ENCODE results near the gene RNF166. TPM values are rescaled to one million over a fixed set of nuclear protein-coding genes. Genes with fewer than 3 reads are reported as not detected.

Gene RNF166
- total and polyA plus RNA-seq, 11 donors, result 9.3 to 28.5 (median 15.4) TPM

DNA sequence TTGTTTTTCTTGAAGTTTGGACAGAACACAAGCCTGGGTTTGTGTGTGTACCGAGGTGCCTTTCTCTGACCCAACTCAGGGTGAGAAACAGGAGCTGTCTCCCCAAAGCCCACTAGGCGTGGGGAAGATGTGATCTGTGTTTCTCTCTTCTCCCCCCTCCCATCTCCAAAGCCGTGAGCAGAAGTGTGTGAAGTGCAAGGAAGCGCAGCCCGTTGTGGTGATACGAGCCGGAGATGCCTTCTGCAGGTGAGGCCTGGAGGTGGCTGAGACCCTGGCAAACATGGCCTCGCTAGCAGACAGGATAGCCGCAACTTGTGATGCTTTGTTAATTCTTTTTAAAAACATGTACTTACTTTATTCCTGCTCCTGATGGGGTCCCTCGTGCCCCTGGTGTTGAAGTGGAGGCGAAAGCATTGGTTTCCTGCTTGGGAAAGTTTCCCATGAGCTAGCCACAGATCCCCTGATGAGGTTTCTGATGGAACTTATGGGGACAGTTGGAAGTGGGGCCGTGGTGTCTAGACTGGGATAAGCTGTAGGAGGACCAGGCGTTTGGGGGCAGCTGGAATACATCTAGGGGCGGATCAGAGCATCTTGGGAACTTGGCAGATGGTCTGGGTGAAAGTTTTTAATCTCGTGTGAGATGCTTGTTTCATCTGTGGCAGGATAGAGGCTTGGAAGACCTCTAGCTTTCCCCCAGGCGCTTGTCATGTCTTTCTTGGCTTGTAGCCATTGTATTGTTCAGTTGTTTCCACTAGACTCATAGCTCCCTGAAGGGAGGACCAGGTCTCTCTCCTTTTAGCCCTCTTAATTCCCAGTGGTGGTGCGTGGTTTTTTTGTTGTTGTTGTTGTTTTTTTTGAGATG lies 988 bp upstream of the RNF166 start:
- Histone ChIP-seq H3K4me1 (peaks cover 0 to 51% (median 41%) of the 10 kb centered on the region in 12 donors), H3K9me3 (no peaks in the 10 kb centered on the region), H3K4me3 (peak overlapping the region; percentile 76 to 100 (median 97)), H3K36me3 (peaks cover 0 to 10% (median 0%) of the 10 kb centered on the region in 9 donors), H3K27ac (peak overlapping the region in 10 of 12 donors; percentile 74 to 97 (median 86)), H3K27me3 (no peaks in the 10 kb centered on the region)
- DNase-seq (no peak), ATAC-seq (no peak)
- 34 to 44% (median 37%) methylated on average over 17 of the region's 17 CpGs for WGBS, 4 donors
- intact Hi-C loops (cut with DNase I), result loop anchor here in 6 of 10 donors (1.0 to 10.0 kb wide), 6 partner anchors 45 to 252 kb away; partner anchors contain the start of genes ZC3H18 (in 4 of the 6), MVD (in 1 of the 6) and ZFPM1 (in 1 of the 6)
- no peak for TF ChIP-seq POLR2A (IDR thresholded peaks at IDR 0.05)

DNA sequence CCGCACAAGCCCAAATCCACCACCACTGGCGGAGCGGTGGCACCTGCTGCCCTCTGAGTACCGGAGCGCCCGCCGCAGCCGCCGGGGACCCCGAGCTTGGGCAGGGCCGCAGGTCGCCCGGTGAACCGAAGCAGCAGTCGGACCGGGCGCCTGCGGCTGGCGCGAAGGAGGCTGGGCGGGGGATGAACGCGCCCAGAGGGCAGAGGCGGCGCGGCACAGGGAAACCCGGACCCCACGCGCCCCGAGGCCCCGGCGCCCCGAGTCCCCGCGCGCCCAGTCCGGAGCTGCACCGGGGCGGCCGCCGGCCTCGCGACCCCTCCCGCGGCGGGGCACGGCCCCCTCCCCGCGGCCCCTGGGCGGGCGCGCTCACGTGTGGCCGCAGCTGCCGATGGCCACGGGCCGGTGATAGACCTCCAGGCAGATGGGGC lies 393 bp downstream of the RNF166 start:
- Histone ChIP-seq H3K27me3 (no peaks in the 10 kb centered on the region), H3K36me3 (peaks cover 0 to 10% (median 0%) of the 10 kb centered on the region in 9 donors), H3K4me3 (peak overlapping the region; percentile 76 to 100 (median 97)), H3K27ac (peak overlapping the region; percentile 61 to 97 (median 86)), H3K4me1 (peaks cover 4 to 65% (median 53%) of the 10 kb centered on the region in 12 donors), H3K9me3 (no peaks in the 10 kb centered on the region)
- no peak for DNase-seq
- peak in 1 of 4 donors; percentile 28 for ATAC-seq
- TF ChIP-seq POLR2A (IDR thresholded peaks at IDR 0.05), result no peak
- TF ChIP-seq, protein P1, sequence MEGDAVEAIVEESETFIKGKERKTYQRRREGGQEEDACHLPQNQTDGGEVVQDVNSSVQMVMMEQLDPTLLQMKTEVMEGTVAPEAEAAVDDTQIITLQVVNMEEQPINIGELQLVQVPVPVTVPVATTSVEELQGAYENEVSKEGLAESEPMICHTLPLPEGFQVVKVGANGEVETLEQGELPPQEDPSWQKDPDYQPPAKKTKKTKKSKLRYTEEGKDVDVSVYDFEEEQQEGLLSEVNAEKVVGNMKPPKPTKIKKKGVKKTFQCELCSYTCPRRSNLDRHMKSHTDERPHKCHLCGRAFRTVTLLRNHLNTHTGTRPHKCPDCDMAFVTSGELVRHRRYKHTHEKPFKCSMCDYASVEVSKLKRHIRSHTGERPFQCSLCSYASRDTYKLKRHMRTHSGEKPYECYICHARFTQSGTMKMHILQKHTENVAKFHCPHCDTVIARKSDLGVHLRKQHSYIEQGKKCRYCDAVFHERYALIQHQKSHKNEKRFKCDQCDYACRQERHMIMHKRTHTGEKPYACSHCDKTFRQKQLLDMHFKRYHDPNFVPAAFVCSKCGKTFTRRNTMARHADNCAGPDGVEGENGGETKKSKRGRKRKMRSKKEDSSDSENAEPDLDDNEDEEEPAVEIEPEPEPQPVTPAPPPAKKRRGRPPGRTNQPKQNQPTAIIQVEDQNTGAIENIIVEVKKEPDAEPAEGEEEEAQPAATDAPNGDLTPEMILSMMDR (IDR thresholded peaks at IDR 0.05), result no peak
- 1 to 10% (median 3%) methylated on average over 2 to 57 of the region's 57 CpGs for WGBS, 4 donors
- intact Hi-C loops (cut with DNase I), result loop anchor here in 6 of 10 donors (1.0 to 10.0 kb wide), 6 partner anchors 44 to 251 kb away; partner anchors contain the start of genes ZC3H18 (in 4 of the 6), MVD (in 1 of the 6) and ZFPM1 (in 1 of the 6)

DNA sequence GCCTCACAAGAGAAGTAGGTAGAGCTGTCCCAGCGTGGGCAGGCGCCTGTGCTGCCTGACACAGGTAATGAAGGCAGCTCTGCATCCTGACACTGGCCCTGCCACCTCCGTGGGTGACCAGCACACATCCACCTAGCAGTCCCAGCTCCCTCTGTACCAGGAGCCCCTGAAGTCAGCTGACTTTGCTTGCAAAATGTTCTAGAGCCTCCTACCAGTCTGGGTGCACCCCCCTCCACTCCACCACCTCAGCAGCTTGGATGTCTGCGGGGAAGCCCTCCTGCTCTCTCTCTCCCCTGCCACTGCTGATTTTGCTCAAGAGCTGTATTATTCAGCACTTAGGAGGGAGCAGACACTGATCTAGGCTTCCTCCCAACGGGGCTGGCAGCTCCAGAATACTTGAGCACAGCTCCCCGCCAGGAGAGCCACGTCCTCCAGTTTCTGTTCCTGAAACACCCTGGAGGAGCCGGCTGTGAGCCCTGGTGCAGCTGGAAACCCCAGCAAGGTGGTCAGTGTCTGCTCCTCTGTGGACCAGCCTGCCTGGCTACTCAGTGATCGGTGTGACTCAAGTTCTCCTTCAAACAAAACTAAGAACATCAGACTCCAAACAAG lies 1.0 kb downstream of the RNF166 start:
- intact Hi-C loops (cut with DNase I), result loop anchor here in 4 of 10 donors (5.0 to 10.0 kb wide), 4 partner anchors 43 to 250 kb away; partner anchors contain the start of genes ZC3H18 (in 2 of the 4), MVD (in 1 of the 4) and ZFPM1 (in 1 of the 4)
- 13 to 32% (median 28%) methylated on average over 6 to 9 of the region's 9 CpGs for WGBS, 4 donors
- Histone ChIP-seq H3K27ac (peak overlapping the region in 11 of 12 donors; percentile 74 to 97 (median 87)), H3K9me3 (no peaks in the 10 kb centered on the region), H3K36me3 (peaks cover 0 to 10% (median 3%) of the 10 kb centered on the region in 9 donors), H3K4me3 (peak overlapping the region; percentile 76 to 100 (median 97)), H3K27me3 (no peaks in the 10 kb centered on the region), H3K4me1 (peaks cover 4 to 71% (median 59%) of the 10 kb centered on the region in 12 donors)
- ATAC-seq, result no peak
- TF ChIP-seq POLR2A (IDR thresholded peaks at IDR 0.05), result no peak
- TF ChIP-seq, protein P1 (IDR thresholded peaks at IDR 0.05), result no peak
- peak in 1 of 5 donors; percentile 64 for DNase-seq

GRCh38 chr16:88703486-88704309 lies 2.5 kb downstream of the RNF166 start:
- H3K4me1 ChIP-seq, result peaks cover 4 to 79% (median 60%) of the 10 kb centered on the region in 12 donors

More at GRCh38 chr16:88703486-88704309, 2.5 kb downstream of the RNF166 start:
- TF ChIP-seq, protein P1 (IDR thresholded peaks at IDR 0.05), result no peak
- no peak for TF ChIP-seq POLR2A (IDR thresholded peaks at IDR 0.05)
- peak in 2 of 4 donors; percentile 3 to 13 for ATAC-seq
- H3K36me3 ChIP-seq, result peaks cover 0 to 17% (median 14%) of the 10 kb centered on the region in 9 donors
- WGBS, 4 donors, result 48 to 63% (median 58%) methylated on average over 17 to 26 of the region's 26 CpGs
- peak overlapping the region in 11 of 12 donors; percentile 5 to 97 (median 70) for H3K27ac ChIP-seq
- H3K9me3 ChIP-seq, result no peaks in the 10 kb centered on the region
- no peaks in the 10 kb centered on the region for H3K27me3 ChIP-seq
- DNase-seq, result peak in 4 of 5 donors; percentile 51 to 81 (median 65)
- H3K4me3 ChIP-seq, result peak overlapping the region in 8 of 12 donors; percentile 7 to 100 (median 25)
- intact Hi-C loops (cut with DNase I), result loop anchor here in 3 of 10 donors (5.0 to 10.0 kb wide), 3 partner anchors 51 to 249 kb away; partner anchors contain the start of genes CYBA (in 1 of the 3) and ZFPM1 (in 1 of the 3)
